HG02759 (cell line): ENCODE results near the gene DEGS2.

Experiments
- ATAC-seq: cut with Tn5 transposase; IDR thresholded peaks from one replicate; pipeline ENCODE4 v1.9.1; 2021; ENCODE audit warnings: mild to moderate bottlenecking, moderate library complexity; ENCODE audit not compliant: unreplicated experiment

Gene DEGS2

GRCh38 chr14:100149851-100150611 is 9.4 kb downstream of the DEGS2 start:
- no peak for ATAC-seq

DNA sequence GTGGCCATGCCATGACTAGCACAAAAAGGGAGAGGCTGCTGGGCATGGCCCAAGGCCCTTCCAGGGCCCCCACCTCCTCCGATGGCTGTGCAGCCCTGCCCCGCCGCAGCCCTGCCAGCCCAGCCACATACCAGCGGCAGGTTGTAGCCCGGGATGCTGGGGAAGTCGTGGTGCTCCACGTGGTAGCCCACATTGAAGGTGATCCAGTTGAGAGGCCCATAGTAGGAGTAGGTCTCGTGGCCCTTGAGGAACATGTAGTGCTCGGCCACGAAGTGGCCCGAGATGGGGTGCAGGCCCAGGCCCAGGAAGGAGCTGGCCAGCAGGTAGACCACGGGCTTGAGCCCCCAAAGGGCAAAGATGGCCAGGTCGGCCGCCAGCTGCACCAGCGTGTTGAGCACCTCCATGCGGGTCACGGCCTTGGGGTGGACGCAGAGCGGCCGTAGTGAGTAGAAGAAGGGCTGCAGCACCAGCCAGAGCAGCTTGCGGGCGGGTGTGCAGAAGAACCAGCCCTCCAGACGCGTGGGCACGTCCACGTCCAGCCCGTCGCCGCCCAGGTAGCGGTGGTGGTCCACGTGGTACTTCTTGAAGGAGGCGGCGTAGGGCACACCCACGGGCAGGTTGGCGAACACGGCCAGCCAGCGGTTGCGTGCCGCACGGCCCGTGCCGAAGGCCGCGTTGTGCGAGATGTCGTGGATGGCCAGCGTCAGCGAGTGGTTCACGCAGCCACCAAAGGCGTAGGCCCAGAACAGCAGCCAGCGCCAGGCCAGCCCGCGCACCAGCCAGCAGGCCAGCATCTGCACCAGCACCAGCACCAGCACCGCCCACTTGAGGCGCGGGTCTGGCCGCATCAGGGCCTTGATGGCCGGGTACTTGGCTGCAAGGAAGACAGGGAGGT is 10.4 kb downstream of the DEGS2 start:
- no peak for ATAC-seq

DNA sequence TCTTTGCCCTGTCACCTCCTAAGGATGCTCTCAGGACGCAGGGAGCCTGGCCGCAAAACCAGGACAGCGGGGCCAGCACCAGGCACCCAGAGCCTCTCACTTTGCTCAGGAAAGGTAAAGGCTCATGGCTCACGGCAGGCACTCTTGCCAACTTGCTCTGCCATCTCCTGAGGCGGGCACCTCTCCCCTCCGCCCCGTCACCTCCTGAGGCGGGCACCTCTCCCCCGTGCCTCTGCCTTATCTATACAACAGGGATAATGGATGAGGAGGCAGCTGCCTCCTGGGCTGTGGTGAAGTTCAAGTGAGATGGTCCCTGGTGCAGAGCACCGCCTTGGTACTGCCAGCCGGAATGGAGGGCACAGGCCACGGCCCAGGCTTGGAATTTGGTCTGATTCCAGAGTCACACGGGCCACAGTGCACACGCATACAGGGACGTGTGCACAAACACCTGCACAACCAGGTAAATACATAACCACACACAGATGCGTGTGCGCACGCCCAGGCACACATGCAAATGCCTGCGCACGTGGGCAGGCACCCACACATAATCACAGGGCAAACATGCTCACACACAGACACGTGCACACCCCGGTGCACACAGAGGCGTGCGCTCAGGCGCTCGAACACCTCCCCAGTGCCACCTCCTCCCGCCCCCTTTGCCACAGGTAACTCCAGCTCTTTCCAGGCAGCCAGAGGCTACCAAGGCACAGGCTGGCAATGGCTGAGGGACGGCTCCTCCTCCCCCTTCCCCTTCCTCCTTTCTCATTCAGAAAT is 11.6 kb downstream of the DEGS2 start:
- no peak for ATAC-seq

DNA sequence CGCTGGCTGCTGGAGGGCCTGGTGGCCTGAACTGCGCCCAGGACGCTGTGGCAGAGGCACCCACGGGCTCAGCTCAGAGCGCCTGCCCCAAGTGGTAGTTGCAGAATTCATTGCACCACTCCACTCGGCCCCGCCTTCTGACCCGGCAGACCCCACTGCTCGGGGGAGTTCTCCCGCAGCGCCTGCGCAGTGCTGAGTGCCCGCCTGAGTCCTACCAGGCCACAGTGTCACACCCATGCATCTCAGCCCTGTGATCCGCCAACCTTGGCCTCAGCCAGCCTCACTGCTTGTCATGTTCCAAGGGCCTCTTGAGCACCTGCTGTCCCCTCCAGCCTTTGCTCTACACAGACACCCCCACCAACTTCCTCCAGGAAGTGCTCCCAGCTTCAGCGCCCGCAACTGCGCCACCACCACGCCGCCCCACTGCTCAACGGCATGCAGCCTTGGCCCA is 12.2 kb downstream of the DEGS2 start:
- no peak for ATAC-seq

DNA sequence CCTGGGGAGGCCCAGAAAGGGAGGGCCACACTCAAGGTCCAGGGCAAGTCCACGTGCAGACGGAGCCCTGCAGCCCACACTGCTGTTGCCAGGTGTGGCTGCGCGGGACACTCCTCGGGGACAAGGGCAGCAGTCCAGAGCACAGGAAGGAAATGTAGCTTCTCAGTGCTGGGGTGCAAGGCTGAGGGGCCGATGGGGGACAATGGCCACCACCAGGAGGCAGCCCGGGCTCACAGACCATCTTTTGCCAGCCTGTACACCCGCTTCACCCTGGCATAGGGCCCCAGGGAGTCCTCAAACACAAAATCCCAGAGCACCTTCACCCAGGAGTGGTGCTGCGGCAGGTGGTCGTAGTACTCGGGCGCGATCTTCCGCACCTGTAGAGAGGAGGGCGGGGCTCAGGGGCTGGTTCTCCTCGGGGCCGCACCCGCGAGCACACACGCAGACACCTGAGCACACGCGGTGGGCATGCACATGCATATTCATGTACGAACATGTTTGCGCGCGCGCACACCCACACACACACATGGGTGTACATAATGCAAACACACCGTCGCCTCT is 12.8 kb downstream of the DEGS2 start:
- no peak for ATAC-seq

DNA sequence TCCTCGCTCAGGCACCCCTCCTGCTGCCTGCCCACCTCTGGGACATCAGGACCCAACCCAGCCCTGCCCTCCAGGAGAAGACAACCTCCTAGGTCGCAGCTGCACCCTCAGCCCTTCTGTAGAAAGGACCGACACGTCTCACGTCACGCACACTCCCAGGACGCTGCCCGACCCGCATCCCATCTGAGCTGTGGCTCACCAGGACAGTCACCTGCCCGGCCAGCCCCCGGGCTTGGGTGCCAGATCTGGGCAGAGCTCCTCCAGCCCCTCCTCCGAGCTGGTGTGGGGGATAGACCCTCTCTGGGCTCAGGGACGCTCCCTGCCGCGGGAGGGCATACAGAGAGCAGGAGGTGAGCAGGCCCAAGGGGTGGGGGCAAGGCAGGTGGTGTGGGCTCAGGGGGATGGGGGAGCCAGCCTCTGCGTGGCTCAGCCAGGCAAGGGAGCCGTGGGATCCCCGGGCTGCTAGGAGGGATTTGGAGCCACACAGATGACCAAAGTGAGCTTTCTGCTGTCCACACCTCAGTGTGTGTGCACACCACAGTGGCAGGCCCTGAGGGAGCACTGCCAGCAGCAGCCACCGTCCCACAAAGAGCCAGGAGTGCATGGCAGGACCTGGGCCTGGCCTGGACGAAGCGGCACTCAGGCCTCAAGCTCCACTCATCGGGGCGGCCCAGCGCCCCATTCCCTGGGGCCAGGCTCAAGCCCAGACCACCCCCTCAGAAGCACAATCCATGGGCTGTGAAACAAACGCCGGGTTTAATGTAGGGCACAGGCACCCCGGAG is 13.6 kb downstream of the DEGS2 start:
- ATAC-seq = no peak

- no peak for ATAC-seq
Observed at GRCh38 chr14:100144996-100145646, 14.3 kb downstream of the DEGS2 start.

- no peak for ATAC-seq
Observed at GRCh38 chr14:100144645-100144995, 14.8 kb downstream of the DEGS2 start.

- no peak for ATAC-seq
Observed at GRCh38 chr14:100143934-100144333, 15.5 kb downstream of the DEGS2 start.

- ATAC-seq = no peak
Observed at GRCh38 chr14:100143523-100143922, 15.9 kb downstream of the DEGS2 start.

DNA sequence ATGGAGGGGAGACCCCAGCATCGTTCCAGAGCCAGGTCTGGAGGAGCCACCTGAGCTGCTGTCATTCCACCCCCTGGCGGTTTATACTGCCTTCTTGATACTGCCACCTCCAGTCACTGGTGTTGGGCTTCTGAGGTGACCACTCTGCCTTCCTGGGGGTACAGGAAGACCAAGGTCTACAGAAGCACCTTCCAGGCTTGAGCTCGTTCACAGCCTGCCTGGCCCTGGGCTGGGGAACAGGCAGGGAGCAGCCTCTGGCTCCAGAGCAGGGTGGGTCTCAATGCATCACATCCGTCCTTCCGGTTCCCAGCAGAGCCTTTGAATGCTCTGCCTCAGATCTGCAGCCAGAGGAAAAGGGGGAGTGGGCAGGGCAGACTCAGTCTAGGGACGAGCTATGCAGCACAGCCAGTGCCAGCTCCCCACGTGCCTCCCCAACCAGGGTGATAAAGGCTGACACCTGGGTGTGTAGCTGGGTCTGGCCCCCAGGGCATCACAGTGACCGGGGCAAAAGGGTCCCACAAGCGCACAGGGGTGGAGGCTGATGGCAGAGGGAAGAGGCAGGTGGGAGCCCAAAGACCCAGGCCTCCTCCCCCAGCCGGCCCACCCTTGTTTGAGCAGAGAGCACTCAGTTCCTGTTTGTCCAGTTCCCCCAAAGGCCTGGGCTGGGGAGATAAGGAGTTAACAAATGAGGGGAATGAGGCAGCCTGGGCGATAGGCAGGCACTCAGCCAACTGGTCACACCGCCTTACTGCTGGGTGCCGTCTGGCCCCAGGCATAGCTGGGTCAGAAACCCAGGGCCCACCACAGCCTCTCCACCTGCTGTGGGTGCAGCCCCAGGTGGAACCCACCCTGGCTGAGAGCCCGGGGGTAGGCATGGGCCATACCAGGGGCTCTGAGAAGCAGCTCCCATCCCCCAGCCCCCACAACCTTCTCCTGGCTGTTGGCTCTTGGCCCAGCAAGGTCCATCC is 17.1 kb downstream of the DEGS2 start:
- ATAC-seq = no peak

GRCh38 chr14:100141098-100141497 is 18.3 kb downstream of the DEGS2 start:
- no peak for ATAC-seq

GRCh38 chr14:100140452-100141078 is 18.9 kb downstream of the DEGS2 start:
- ATAC-seq = no peak

GRCh38 chr14:100138955-100139354 is 20.5 kb downstream of the DEGS2 start:
- no peak for ATAC-seq

DNA sequence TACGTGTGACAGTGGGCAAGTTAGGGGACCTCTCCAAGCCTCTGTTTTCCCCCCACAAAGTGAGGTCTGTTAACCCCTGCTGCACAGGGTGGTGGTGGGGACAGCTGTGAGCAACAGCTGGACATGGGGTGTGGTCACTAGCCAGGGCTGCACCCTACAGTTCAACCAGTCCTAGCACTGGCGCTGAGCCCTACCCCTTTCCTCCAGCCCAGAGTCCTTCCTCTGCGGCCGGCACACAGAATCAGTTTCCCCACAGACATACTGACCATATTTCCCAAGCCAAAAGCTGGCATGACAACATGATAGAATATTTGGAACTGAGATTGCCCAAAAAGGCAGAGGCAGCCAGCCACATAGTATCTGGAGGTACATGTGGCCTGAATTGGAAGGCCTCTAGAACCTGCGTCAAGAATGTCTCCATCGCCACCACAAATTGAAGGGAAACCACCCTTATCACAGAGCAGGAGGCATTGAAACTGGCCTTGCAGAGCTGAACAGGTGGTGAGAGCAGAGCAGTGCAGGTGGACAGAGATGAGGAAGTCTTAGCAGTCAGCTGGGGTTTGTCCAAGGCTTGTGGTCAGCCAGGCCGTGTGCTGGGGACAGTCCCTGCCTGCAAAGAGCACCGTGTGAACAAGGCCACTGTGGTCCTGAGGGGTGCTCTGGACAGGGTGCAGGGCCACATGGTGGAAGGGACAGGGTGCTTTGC is 21.2 kb downstream of the DEGS2 start:
- no peak for ATAC-seq

GRCh38 chr14:100137173-100137572 is 22.3 kb downstream of the DEGS2 start:
- no peak for ATAC-seq

- ATAC-seq = no peak
Observed at GRCh38 chr14:100135784-100136183, 23.7 kb downstream of the DEGS2 start.

DNA sequence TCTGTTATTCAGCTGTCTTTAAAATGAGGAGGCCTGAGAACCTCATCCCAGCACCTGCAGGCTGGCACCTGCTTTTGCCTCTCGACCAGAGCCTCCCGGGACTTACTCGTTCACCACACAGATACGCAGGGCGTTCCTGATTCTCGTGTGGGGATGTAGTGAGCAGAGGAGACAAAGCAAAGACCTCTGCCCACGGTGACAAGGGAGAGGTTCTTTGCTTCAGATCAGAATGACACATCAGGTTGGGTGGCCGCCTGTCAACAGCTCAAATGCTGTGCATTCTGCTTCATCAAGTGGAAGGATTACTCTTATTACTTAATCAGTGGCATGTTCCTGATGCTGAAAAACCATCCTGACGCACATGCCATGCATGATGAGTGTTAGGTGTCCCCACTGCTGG is 24.4 kb downstream of the DEGS2 start:
- no peak for ATAC-seq
